ENCODE data around the gene DCAF8L1. TPM values are rescaled to one million over a fixed set of nuclear protein-coding genes. Genes with fewer than 3 reads are reported as not detected.
"Not testable (repeated sequence)": the region's sequence is repeated elsewhere in the genome, so short reads cannot be mapped to it uniquely, and the experiment has no call there.

Gene DCAF8L1
- total RNA-seq: not detected

DNA sequence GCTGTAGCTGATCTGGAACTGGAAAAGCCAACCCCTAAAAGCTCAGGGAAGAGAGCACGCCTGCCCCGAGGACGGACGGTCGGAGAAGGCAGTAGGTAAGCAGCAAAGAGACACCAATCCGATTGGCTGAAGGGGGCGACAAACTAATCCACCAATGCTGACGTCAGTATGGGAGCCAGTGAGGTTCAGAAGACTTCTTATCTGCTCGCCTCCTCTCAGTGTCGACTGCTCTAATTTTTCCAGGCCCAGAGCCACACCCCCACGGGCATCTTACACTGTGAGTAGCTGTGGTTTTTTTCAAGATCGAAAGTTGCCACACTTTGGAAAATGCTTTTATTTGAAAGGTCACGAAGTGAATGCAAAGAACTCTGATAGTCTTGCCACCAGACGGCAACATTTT lies at the start of gene DCAF8L1:
Gene DCAF8L1, minus strand, starts transcription at position 101 of the 400 bp plus-strand sequence. CDS start 115 bp downstream, outside the sequence.
- CTCF ChIA-PET: no interaction called here
- no peak for DNase-seq
- Mint-ChIP-seq H3K27ac (no peak within 1 kb of the TSS), H3K4me1 (ENCODE audit: low read depth) (no peaks in the 10 kb centered on the region), H3K4me3 (no peak within 1 kb of the TSS), H3K36me3 (ENCODE audit: low read depth) (no peaks in the 10 kb centered on the region), H3K27me3 (ENCODE audit: low read depth) (no peaks in the 10 kb centered on the region), H3K9me3 (no peaks in the 10 kb centered on the region)
- intact Hi-C loops (cut with micrococcal nuclease): no loop called here

DNA sequence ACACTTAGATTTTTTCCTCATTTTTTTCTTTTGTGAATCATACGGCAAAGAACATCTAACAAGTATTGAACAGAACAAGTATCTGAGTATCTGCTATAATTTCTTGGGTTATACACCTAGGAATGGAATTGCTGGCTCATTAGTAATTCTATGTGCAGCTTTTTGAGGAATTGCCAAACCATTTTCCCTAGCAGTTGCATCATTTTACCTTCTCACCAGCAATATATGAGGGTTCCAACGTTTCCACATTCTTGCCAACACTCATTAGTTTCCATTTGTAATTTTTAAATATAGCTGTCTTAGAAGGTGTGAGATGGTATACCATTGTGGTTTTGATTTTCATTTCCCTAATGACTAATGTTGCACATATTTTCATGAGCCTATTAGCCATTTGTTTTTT lies 41.1 kb upstream of the DCAF8L1 start:
- intact Hi-C loops (cut with micrococcal nuclease): no loop called here
- Mint-ChIP-seq H3K36me3 (ENCODE audit: low read depth) (no peaks in the 10 kb centered on the region), H3K27ac (no peak overlapping the region), H3K4me1 (ENCODE audit: low read depth) (no peaks in the 10 kb centered on the region), H3K4me3 (no peak overlapping the region), H3K27me3 (ENCODE audit: low read depth) (no peaks in the 10 kb centered on the region), H3K9me3 (no peaks in the 10 kb centered on the region)
- no peak for DNase-seq
- CTCF ChIA-PET: no interaction called here

- no peak overlapping the region for H3K4me3 Mint-ChIP-seq
- no peak for DNase-seq
- H3K9me3 Mint-ChIP-seq: peaks cover 1% of the 10 kb centered on the region
- no peaks in the 10 kb centered on the region for H3K27me3 Mint-ChIP-seq (ENCODE audit: low read depth)
- H3K4me1 Mint-ChIP-seq (ENCODE audit: low read depth): no peaks in the 10 kb centered on the region
- CTCF ChIA-PET: no interaction called here
- no peaks in the 10 kb centered on the region for H3K36me3 Mint-ChIP-seq (ENCODE audit: low read depth)
- no peak overlapping the region for H3K27ac Mint-ChIP-seq
- intact Hi-C loops (cut with micrococcal nuclease): no loop called here
Observed at GRCh38 chrX:28016823-28017222, 35.6 kb upstream of the DCAF8L1 start.

DNA sequence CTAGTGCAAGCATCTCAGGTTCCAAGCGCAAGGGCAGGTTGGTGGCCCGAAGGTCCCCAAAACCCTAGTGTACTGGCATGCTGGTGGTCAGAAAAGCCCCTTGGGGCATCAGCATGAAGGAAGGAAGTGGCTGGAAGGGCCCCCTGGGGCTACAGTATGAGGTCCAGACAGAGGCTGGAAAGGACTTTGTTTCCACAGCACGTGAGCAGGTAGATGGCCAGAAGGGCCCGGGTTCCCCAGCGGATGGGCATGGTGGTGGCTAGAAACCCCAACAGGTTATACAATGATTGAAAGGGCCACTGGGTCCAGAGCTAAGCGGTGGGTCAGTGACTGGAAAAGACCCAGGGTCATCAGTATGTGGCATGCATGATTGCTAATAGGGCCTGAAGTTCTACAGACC lies 34.7 kb upstream of the DCAF8L1 start:
- Mint-ChIP-seq H3K9me3 (peaks cover 1% of the 10 kb centered on the region), H3K27ac (no peak overlapping the region), H3K36me3 (ENCODE audit: low read depth) (no peaks in the 10 kb centered on the region), H3K4me1 (ENCODE audit: low read depth) (no peaks in the 10 kb centered on the region), H3K27me3 (ENCODE audit: low read depth) (no peaks in the 10 kb centered on the region), H3K4me3 (no peak overlapping the region)
- intact Hi-C loops (cut with micrococcal nuclease): no loop called here
- CTCF ChIA-PET: no interaction called here
- no peak for DNase-seq

DNA sequence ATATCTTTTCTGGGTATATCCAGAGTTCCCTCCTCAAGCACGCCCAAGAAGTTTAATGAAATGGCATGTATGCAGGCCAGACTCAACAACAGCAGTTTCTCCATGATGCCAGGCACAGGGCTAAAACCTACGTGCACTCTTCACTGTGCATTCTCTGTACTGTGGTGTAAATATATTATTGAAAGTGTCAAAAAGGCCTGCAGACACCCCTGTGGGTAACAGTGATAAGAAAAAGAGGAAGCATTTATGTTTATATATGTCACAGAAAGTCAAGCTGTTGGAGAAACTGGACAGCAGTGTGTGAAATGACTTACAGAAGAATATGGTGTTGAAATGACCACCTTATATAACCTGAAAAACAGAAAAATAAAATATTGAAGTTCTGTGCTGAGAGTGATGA lies 29.6 kb upstream of the DCAF8L1 start:
- Mint-ChIP-seq H3K36me3 (ENCODE audit: low read depth) (no peaks in the 10 kb centered on the region), H3K4me3 (no peak overlapping the region), H3K27ac (no peak overlapping the region), H3K4me1 (ENCODE audit: low read depth) (no peaks in the 10 kb centered on the region), H3K9me3 (no peaks in the 10 kb centered on the region), H3K27me3 (ENCODE audit: low read depth) (no peaks in the 10 kb centered on the region)
- intact Hi-C loops (cut with micrococcal nuclease): no loop called here
- CTCF ChIA-PET: interaction anchor here (0.7 kb wide), 1 partner anchor 20 kb away, joined by 4 read pairs; no protein-coding TSS in a partner anchor
- no peak for DNase-seq

DNA sequence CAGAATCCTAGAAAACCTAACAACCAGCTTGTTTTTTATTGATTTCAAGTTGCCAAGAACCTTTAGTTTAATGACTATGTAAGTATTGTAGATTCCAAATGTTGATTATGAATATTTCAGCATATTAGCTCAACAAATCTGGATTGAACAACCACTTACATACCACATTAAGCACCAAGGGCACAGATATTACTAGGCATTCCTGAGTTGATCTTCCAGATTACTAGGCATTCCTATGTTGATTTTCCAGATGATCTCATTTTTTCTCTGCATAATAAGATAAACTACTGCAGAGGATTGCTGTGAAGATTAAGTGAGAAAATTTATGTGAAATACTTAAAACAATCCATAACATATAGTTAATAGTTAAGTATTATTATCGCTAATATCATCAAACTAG lies 17.4 kb upstream of the DCAF8L1 start:
- intact Hi-C loops (cut with micrococcal nuclease): no loop called here
- CTCF ChIA-PET: no interaction called here
- no peaks in the 10 kb centered on the region for H3K9me3 Mint-ChIP-seq
- DNase-seq: no peak
- H3K4me1 Mint-ChIP-seq (ENCODE audit: low read depth): no peaks in the 10 kb centered on the region
- no peaks in the 10 kb centered on the region for H3K36me3 Mint-ChIP-seq (ENCODE audit: low read depth)
- no peak overlapping the region for H3K27ac Mint-ChIP-seq
- H3K27me3 Mint-ChIP-seq (ENCODE audit: low read depth): no peaks in the 10 kb centered on the region
- no peak overlapping the region for H3K4me3 Mint-ChIP-seq

- H3K4me3 Mint-ChIP-seq: no peak overlapping the region
- no peaks in the 10 kb centered on the region for H3K9me3 Mint-ChIP-seq
- intact Hi-C loops (cut with micrococcal nuclease): no loop called here
- H3K27me3 Mint-ChIP-seq (ENCODE audit: low read depth): no peaks in the 10 kb centered on the region
- CTCF ChIA-PET: no interaction called here
- DNase-seq: no peak
- no peaks in the 10 kb centered on the region for H3K36me3 Mint-ChIP-seq (ENCODE audit: low read depth)
- H3K27ac Mint-ChIP-seq: no peak overlapping the region
- H3K4me1 Mint-ChIP-seq (ENCODE audit: low read depth): no peaks in the 10 kb centered on the region
Observed at GRCh38 chrX:27997622-27998021, 16.4 kb upstream of the DCAF8L1 start.

GRCh38 chrX:27996132-27996531 lies 14.9 kb upstream of the DCAF8L1 start:
- H3K4me1 Mint-ChIP-seq (ENCODE audit: low read depth): no peaks in the 10 kb centered on the region
- H3K27me3 Mint-ChIP-seq (ENCODE audit: low read depth): no peaks in the 10 kb centered on the region
- no peaks in the 10 kb centered on the region for H3K36me3 Mint-ChIP-seq (ENCODE audit: low read depth)
- CTCF ChIA-PET: no interaction called here
- H3K9me3 Mint-ChIP-seq: no peaks in the 10 kb centered on the region
- no peak for DNase-seq
- no peak overlapping the region for H3K27ac Mint-ChIP-seq
- intact Hi-C loops (cut with micrococcal nuclease): no loop called here
- no peak overlapping the region for H3K4me3 Mint-ChIP-seq

DNA sequence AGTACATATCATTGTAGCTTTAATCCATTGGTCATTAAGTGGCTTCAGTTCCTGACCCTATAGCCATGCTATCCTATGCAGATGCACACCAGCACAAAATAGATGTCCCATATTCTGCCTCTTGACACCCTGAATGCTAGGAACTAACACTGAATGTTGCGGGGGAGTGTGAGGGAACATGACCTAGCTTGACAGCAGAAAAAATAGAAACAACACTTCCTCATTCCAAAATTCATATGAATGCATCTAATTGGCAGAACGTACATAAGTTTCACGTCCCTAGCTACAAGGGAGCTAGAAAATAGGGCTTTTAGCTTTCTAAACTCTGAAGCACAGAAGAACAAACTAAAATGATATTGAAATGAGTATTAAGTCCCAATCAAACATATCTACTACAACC lies 14.4 kb upstream of the DCAF8L1 start:
- Mint-ChIP-seq H3K27me3 (ENCODE audit: low read depth) (no peaks in the 10 kb centered on the region), H3K4me1 (ENCODE audit: low read depth) (no peaks in the 10 kb centered on the region), H3K4me3 (no peak overlapping the region), H3K36me3 (ENCODE audit: low read depth) (no peaks in the 10 kb centered on the region), H3K27ac (no peak overlapping the region), H3K9me3 (no peaks in the 10 kb centered on the region)
- intact Hi-C loops (cut with micrococcal nuclease): no loop called here
- CTCF ChIA-PET: no interaction called here
- DNase-seq: no peak

GRCh38 chrX:27987862-27988646 lies 6.8 kb upstream of the DCAF8L1 start:
- no peak overlapping the region for H3K27ac Mint-ChIP-seq

GRCh38 chrX:27976934-27977333 lies 4.3 kb downstream of the DCAF8L1 start:
- H3K4me3 Mint-ChIP-seq; intact Hi-C loops (cut with micrococcal nuclease); DNase-seq; CTCF ChIA-PET; H3K9me3 Mint-ChIP-seq; H3K4me1 Mint-ChIP-seq (ENCODE audit: low read depth); H3K27ac Mint-ChIP-seq; H3K27me3 Mint-ChIP-seq (ENCODE audit: low read depth); H3K36me3 Mint-ChIP-seq (ENCODE audit: low read depth): not testable (repeated sequence)

More at GRCh38 chrX:27987862-27988646, 6.8 kb upstream of the DCAF8L1 start:
- no peak for DNase-seq
- no peaks in the 10 kb centered on the region for H3K4me1 Mint-ChIP-seq (ENCODE audit: low read depth)
- H3K36me3 Mint-ChIP-seq (ENCODE audit: low read depth): no peaks in the 10 kb centered on the region
- CTCF ChIA-PET: no interaction called here
- H3K27me3 Mint-ChIP-seq (ENCODE audit: low read depth): no peaks in the 10 kb centered on the region
- H3K4me3 Mint-ChIP-seq: no peak overlapping the region
- intact Hi-C loops (cut with micrococcal nuclease): no loop called here
- no peaks in the 10 kb centered on the region for H3K9me3 Mint-ChIP-seq

DNA sequence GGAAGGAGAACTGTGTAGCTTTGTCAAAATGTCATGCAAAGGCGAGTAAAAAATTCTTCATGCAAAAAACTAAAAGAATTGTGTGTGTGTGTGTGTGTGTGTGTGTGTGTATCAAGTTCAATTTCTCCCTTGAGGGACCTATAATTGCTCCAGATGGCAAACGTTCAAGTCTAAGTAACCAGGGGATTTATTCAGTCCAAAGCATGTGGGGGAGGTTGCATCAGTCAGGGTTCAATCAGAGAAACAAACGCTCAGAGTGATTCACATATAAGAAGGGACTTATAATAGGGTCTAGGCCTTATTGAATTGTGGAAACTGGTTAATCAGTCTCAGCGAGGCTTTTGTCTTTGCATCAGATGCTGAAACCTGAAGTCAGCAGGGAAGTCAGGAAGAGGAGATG lies 5.0 kb downstream of the DCAF8L1 start:
- Mint-ChIP-seq H3K4me3 (no peak overlapping the region), H3K27me3 (ENCODE audit: low read depth) (no peaks in the 10 kb centered on the region), H3K4me1 (ENCODE audit: low read depth) (no peaks in the 10 kb centered on the region), H3K9me3 (no peaks in the 10 kb centered on the region), H3K36me3 (ENCODE audit: low read depth) (no peaks in the 10 kb centered on the region), H3K27ac (no peak overlapping the region)
- CTCF ChIA-PET: no interaction called here
- DNase-seq: no peak
- intact Hi-C loops (cut with micrococcal nuclease): no loop called here

DNA sequence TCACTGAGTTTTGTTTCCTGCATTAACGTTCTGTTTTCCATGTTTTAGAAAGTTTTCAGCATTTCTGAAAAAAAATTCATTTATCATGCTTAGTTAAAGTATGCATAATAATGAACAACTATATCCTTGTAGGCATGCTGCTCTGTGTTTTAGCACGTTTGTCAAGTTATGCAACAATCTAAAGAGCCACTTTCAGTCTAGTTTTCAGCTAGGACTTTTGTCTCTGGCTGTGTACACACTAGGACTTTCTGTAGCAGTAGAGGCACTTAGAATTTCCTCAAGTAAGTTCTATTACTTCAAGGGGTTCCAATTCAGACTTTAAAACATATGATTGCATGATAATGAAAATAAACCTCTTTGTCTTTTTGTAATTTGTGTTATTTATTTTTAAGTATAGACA lies 12.4 kb downstream of the DCAF8L1 start:
- H3K9me3 Mint-ChIP-seq: peaks cover 2% of the 10 kb centered on the region
- no peak overlapping the region for H3K4me3 Mint-ChIP-seq
- CTCF ChIA-PET: interaction anchor here (0.8 kb wide), 1 partner anchor 66 kb away, joined by 3 read pairs; no protein-coding TSS in a partner anchor
- intact Hi-C loops (cut with micrococcal nuclease): no loop called here
- H3K27me3 Mint-ChIP-seq (ENCODE audit: low read depth): no peaks in the 10 kb centered on the region
- H3K27ac Mint-ChIP-seq: no peak overlapping the region
- no peak for DNase-seq
- H3K36me3 Mint-ChIP-seq (ENCODE audit: low read depth): no peaks in the 10 kb centered on the region
- no peaks in the 10 kb centered on the region for H3K4me1 Mint-ChIP-seq (ENCODE audit: low read depth)

Measured in activated naive CD4-positive, alpha-beta T cell treated with anti-CD3 and anti-CD28 coated beads for 36 hours (primary cell).